GM18868 (cell line): ENCODE results near the gene MAZ.
"Not testable (repeated sequence)": the region's sequence is repeated elsewhere in the genome, so short reads cannot be mapped to it uniquely, and the experiment has no call there.

ENCODE experiments used
- ATAC-seq: cut with Tn5 transposase; IDR thresholded peaks from one replicate; pipeline ENCODE4 v1.9.1; 2021; ENCODE audit warnings: mild to moderate bottlenecking, moderate library complexity; ENCODE audit not compliant: unreplicated experiment

MAZ gene

DNA sequence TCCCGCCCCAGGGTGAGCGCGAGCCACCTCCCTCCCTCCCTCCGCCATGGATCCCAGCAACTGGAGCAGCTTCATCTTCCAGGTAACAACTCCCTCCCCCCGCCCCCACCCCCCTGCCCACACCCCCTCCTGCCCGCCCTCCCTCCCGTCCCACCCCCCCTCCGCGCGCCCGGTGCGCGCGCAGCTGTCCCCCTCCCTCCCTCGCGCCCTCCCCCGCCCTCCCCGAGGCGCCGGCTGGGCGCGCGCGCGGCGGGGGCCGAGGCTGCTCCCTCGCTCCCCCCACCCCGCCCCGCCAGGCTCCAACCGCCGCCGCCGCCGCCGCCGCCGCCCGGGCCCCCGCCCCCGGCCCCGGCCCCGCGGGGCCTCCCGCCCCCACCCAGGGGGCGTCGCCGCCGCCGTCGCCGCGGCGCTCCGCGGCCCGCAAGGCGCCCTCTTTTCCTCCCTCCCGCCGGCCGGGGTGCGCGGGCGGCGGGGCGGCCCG lies at the start of gene MAZ:
TSS of gene MAZ (plus strand) at position 431 of the 481 bp plus-strand sequence. CDS start 173 bp downstream, outside the sequence.
- no peak for ATAC-seq

DNA sequence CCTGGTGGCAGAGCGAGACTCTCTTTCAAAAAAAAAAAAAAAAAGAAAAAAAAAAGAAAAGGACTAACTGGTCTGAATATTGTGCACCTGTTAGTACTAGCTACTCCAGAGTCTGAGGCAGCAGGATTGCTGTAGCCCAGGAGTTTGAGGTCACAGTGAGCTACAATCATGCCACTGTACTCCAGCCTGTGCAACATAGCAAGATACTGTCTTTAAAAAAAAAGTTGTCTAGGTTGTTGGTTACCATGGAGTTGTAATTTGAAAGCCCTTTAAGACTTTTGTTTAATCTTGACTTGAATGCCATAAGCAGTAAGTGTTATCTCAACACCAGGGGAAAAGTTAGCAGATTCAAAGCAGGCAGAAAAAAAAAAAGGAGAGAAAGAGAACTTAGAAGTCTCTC lies 49.7 kb upstream of the MAZ start:
- ATAC-seq: no peak

DNA sequence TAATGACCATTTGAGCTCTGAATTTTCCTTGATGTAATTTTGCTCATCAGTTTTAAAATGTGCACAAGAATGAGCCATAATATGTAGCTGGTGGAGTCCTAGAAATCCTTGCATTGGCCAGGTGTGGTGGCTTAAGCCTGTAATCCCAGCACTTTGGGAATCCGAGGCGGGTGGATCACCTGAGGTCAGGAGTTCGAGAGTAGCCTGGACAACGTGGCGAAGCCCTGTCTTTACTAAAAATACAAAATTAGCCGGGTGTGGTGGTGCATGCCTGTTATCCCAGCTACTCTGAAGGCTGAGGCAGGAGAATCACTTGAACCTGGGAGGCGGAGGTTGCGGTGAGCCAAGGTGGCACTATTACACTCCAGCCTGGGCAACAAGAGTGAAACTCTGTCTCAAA lies 49.2 kb upstream of the MAZ start:
- not testable (repeated sequence) for ATAC-seq

DNA sequence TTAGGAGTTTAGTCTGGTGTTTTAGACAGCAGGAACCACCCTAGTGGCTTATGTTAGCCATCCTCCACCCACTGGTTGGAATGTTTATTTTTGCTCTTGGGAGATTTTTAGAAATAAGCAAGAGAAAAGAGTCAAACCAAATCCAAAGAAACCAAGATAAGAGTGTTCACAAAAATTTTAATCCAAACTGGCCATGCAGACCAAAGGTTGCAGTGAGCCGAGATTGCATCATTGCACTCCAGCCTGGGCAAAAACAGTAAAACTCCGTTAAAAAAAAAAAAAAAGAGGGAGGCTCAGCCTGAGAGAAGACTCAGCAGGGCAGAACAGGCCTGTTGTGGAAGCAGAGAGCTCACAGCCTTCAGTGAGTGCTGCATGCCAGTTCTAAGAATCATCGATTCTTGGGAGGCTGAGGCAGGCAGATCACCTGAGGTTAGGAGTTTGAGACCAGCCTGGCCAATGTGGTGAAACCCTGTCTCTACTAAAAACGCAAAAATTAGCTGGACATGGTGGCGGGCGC lies 48.3 kb upstream of the MAZ start:
- no peak for ATAC-seq

- ATAC-seq: no peak
These were observed 45.6 kb upstream of the MAZ start for GRCh38 chr16:29760567-29761279.

GRCh38 chr16:29761280-29761651 lies 45.1 kb upstream of the MAZ start:
- not testable (repeated sequence) for ATAC-seq

DNA sequence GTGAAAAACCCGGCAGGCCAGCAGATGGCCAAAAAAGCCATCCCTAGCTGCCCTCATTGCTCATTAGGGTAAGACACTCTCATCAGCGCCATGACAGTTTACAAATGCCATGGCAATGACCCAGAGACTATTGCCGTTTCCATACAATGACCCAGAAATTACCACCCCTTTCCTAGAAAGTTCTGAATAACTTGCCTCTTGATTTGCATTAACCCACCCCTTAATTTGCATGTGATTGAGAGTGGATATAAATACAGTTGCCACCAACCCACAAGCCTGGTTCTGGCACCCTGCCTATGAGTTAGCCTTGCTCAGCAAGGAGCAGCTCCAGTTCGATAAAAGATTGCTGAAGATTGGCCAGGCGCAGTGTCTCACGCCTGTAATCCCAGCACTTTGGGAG lies 44.4 kb upstream of the MAZ start:
- ATAC-seq: no peak

DNA sequence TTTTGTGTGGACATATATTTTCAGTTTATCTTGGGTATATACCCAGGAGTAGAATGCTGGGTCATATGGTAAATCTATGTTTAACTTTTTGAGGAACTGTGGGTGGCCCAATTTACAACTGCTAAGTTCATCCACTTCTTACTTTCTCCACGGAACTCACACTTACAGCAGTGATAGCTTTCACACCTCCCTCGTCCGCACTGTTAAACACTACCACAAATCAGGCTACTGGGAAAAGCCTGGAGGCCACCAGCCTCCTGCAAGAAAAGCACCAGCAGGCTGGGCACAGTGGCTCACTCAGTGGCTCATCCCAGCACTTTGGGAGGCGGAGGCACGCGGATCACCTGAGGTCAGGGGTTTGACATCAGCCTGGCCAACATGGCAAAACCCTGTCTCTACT lies 43.0 kb upstream of the MAZ start:
- ATAC-seq: no peak

- ATAC-seq: no peak
These were observed 40.9 kb upstream of the MAZ start for GRCh38 chr16:29765167-29766032.

- ATAC-seq: no peak
These were observed 39.8 kb upstream of the MAZ start for GRCh38 chr16:29766571-29766970.

GRCh38 chr16:29767062-29767461 lies 39.3 kb upstream of the MAZ start:
- ATAC-seq: no peak

DNA sequence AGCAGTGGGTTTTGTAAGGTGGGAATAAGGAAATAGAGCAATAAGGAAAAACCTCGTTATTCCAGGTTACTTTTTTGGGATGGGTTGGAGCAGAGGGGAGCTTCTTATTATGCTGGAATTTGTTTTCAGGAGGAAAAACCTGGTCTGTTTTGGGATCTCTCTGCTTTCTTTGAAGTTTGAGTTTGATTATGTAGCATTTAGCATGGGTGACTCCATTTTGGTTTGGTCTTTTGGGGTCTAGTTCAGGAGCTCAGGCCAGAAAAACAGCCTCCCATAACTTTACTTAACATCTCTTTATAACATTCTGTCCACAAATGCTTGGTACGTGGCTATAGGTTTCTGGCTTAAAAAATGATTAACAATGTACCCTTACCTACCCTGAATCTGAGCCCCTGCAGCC lies 36.8 kb upstream of the MAZ start:
- ATAC-seq: no peak

GRCh38 chr16:29770250-29770929 lies 35.9 kb upstream of the MAZ start:
- no peak for ATAC-seq

DNA sequence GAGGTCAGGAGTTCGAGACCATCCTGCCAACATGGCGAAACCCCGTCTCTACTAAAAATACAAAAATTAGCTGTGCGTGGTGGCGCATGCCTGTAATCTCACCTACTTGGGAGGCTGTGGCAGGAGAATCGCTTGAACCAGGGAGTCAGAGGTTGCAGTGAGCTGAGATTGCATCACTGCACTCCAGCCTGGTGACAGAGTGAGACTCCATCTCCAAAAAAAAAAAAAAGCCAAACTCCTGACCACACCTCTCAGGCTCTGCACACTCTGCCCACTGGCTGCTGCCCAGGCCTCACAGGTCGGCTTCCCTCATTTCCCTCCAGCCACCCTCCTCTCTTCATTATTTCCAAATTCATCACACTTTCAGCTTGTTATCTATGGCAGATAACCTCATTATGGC lies 34.0 kb upstream of the MAZ start:
- not testable (repeated sequence) for ATAC-seq

GRCh38 chr16:29774730-29775129 lies 31.6 kb upstream of the MAZ start:
- no peak for ATAC-seq

DNA sequence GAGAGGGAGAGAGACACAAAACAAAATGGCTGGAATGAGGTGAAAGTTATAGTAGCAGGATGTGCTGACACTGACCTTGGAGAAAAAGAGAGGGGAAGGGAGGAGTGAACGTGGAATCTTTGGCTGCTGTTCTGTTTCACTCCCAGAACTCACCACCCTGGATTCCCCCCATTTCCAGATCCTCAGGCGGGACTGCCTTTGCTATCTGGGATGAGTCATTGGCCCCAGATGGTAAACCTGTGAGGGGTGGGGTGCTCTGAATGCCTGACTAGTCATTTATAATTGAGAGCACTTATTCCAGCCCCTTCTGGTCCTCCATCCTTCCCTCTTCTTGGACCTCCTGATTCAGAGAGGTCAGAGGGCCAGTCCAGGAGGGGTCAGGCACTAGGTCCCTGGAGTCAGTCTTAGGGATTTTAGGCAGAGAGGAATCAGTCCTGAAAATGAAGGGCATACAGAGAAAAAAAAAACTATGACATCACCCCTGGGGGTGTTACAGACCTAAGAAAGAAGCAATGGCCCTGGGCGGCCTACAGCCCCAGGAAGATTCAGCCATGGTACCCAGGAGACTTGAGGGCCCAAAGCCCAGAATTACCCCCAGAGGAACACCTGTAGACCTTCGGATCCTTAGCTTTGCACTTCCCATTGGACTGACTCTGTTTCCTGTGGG lies 30.5 kb upstream of the MAZ start:
- ATAC-seq: no peak

GRCh38 chr16:29777576-29778350 lies 28.6 kb upstream of the MAZ start, which contains the start of gene ZG16:
TSS of gene ZG16 (plus strand) at chr16:29778256. CDS start at chr16:29779267, 1,011 bp downstream.
- no peak for ATAC-seq

- no peak for ATAC-seq
These were observed 26.9 kb upstream of the MAZ start for GRCh38 chr16:29779474-29779873.

GRCh38 chr16:29783094-29783953 lies 23.0 kb upstream of the MAZ start:
- ATAC-seq: not testable (repeated sequence)
